Neutrophil (primary cell): ENCODE data around the gene MIR17HG.

Source experiments
- H3K27ac ChIP-seq: fragments of 200-600 bp; sonication (generic); 2 replicates; pipeline ENCODE4 v1.5.1; 2016; ENCODE audit warnings: mild to moderate bottlenecking, moderate library complexity
- H3K27me3 ChIP-seq: fragments of 200-600 bp; sonication (generic); 2 replicates; pipeline ENCODE4 v1.6.0; 2016; ENCODE audit warnings: mild to moderate bottlenecking
- H3K36me3 ChIP-seq: fragments of 200-600 bp; sonication (generic); 2 replicates; pipeline ENCODE4 v1.5.1; 2017
- H3K4me1 ChIP-seq, 2 experiments: fragments of 200-600 bp in 1 of 2; sonication (generic) in 1 of 2; 1 replicate in 1 of 2; 2 replicates in 1 of 2; pipeline versions ENCODE4 v1.5.1 to v1.6.1; 2013 to 2016; ENCODE audit warnings: low read depth in 1 of 2, low read length in 1 of 2, mild to moderate bottlenecking in 1 of 2, moderate library complexity in 1 of 2; ENCODE audit not compliant: control insufficient read depth in 1 of 2, insufficient read depth in 1 of 2
- H3K4me3 ChIP-seq, 2 experiments: fragments of 200-600 bp in 1 of 2; sonication (generic) in 1 of 2; 1 replicate in 1 of 2; 2 replicates in 1 of 2; pipeline ENCODE4 v1.5.1; 2013 to 2016; ENCODE audit warnings: low read depth in 1 of 2, low read length in 1 of 2, mild to moderate bottlenecking in 1 of 2, moderate library complexity in 1 of 2
- H3K9me3 ChIP-seq: fragments of 200-600 bp; sonication (generic); 2 replicates; pipeline ENCODE4 v1.5.1; 2016
- CTCF ChIP-seq: fragments of 200-600 bp; sonication (generic); IDR thresholded peaks from 2 replicates; pipeline ENCODE4 v1.5.1; 2016; ENCODE audit warnings: antibody characterized with exemption

Gene MIR17HG

GRCh38 chr13:91305652-91306051, 41.8 kb upstream of the MIR17HG start:
- no peak overlapping the region for H3K4me3 ChIP-seq
- no peak overlapping the region for H3K27ac ChIP-seq
- H3K4me1 ChIP-seq = no peaks in the 10 kb centered on the region
- no peaks in the 10 kb centered on the region for H3K27me3 ChIP-seq
- no peak for TF ChIP-seq CTCF
- H3K36me3 ChIP-seq = no peaks in the 10 kb centered on the region
- no peaks in the 10 kb centered on the region for H3K9me3 ChIP-seq

DNA sequence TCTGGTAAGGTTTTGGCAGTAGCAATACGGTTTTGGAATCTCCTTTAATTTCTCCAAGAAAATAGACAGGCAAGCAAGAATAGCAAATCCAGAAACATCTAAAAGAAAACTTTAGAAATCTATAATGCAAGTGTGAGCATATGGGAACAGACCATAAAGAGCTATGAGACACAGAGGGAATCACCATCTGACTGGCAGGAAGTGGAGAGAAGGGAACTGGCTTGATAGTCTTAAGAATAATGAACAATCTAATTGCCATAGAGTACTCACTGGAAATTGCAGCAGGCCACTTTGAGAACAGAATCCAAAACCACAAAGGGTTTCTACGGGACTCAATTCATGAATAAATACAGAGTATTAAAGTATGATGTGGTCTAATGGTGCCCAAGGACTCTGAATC, 39.6 kb upstream of the MIR17HG start:
- H3K9me3 ChIP-seq = no peaks in the 10 kb centered on the region
- H3K4me1 ChIP-seq = no peaks in the 10 kb centered on the region
- TF ChIP-seq CTCF = no peak
- no peak overlapping the region for H3K4me3 ChIP-seq
- H3K27me3 ChIP-seq = peaks cover 9% of the 10 kb centered on the region
- no peak overlapping the region for H3K27ac ChIP-seq
- no peaks in the 10 kb centered on the region for H3K36me3 ChIP-seq

GRCh38 chr13:91308299-91308698, 39.2 kb upstream of the MIR17HG start:
- Histone ChIP-seq H3K36me3 (no peaks in the 10 kb centered on the region), H3K27ac (no peak overlapping the region)
- TF ChIP-seq CTCF = no peak

DNA sequence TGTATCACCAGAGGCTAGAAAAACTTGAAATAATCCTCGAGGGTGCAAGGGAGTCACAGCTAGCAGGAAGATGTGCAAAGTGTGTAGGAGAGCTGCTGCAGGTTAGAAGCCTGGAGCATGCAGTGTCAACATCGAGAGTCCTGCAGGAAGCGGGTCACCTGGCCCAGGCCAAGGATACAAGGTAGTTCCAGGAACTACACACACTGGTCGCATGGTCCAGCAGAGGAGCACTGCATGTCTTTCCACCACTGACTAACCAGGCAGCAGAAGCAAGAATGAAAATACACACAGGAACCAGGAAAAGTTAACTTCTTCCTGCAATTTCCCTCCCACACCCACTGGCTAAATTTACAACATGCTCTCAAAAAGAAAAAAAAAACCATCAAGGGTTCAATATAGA, 36.0 kb upstream of the MIR17HG start:
- Histone ChIP-seq H3K27ac (no peak overlapping the region), H3K4me3 (no peak overlapping the region), H3K9me3 (no peaks in the 10 kb centered on the region), H3K27me3 (peaks cover 25% of the 10 kb centered on the region), H3K4me1 (no peaks in the 10 kb centered on the region), H3K36me3 (no peaks in the 10 kb centered on the region)
- no peak for TF ChIP-seq CTCF

More at GRCh38 chr13:91308299-91308698, 39.2 kb upstream of the MIR17HG start:
- H3K9me3 ChIP-seq = no peaks in the 10 kb centered on the region
- H3K27me3 ChIP-seq = peaks cover 13% of the 10 kb centered on the region
- H3K4me1 ChIP-seq = no peaks in the 10 kb centered on the region
- no peak overlapping the region for H3K4me3 ChIP-seq

GRCh38 chr13:91312324-91312723, 35.2 kb upstream of the MIR17HG start:
- no peak for TF ChIP-seq CTCF
- Histone ChIP-seq H3K27me3 (peaks cover 25% of the 10 kb centered on the region), H3K27ac (no peak overlapping the region), H3K36me3 (no peaks in the 10 kb centered on the region), H3K9me3 (no peaks in the 10 kb centered on the region), H3K4me3 (no peak overlapping the region), H3K4me1 (no peaks in the 10 kb centered on the region)

GRCh38 chr13:91313103-91313502, 34.4 kb upstream of the MIR17HG start:
- no peak overlapping the region for H3K27ac ChIP-seq
- peaks cover 25% of the 10 kb centered on the region for H3K27me3 ChIP-seq
- no peaks in the 10 kb centered on the region for H3K9me3 ChIP-seq
- H3K36me3 ChIP-seq = no peaks in the 10 kb centered on the region
- no peaks in the 10 kb centered on the region for H3K4me1 ChIP-seq
- no peak for TF ChIP-seq CTCF
- H3K4me3 ChIP-seq = no peak overlapping the region
